Measurements from ENCODE around the gene SLC25A43.
A peak's percentile ranks its signal among the peaks of the same experiment; 100 is the strongest.
"Not testable (repeated sequence)": the region's sequence is repeated elsewhere in the genome, so short reads cannot be mapped to it uniquely, and the experiment has no call there.

Gene SLC25A43

GRCh38 chrX:119424999-119425398 is 25.9 kb downstream of the SLC25A43 start:
- no peaks in the 10 kb centered on the region for H3K27me3 Mint-ChIP-seq
- H3K4me3 Mint-ChIP-seq = no peak overlapping the region
- H3K27ac Mint-ChIP-seq = no peak overlapping the region
- peaks cover 11% of the 10 kb centered on the region for H3K4me1 Mint-ChIP-seq
- H3K9me3 Mint-ChIP-seq = no peaks in the 10 kb centered on the region
- peaks cover 4% of the 10 kb centered on the region for H3K36me3 Mint-ChIP-seq

GRCh38 chrX:119427024-119427794 is 28.1 kb downstream of the SLC25A43 start:
- Mint-ChIP-seq H3K4me3 (peak overlapping the region; percentile 11), H3K9me3 (no peaks in the 10 kb centered on the region), H3K27me3 (no peaks in the 10 kb centered on the region), H3K36me3 (peaks cover 3% of the 10 kb centered on the region), H3K4me1 (peaks cover 11% of the 10 kb centered on the region), H3K27ac (peak overlapping the region; percentile 72)

GRCh38 chrX:119427795-119428185 is 28.7 kb downstream of the SLC25A43 start:
- no peaks in the 10 kb centered on the region for H3K9me3 Mint-ChIP-seq
- H3K27ac Mint-ChIP-seq = no peak overlapping the region
- H3K4me3 Mint-ChIP-seq = no peak overlapping the region
- H3K27me3 Mint-ChIP-seq = no peaks in the 10 kb centered on the region
- peaks cover 11% of the 10 kb centered on the region for H3K4me1 Mint-ChIP-seq
- peaks cover 2% of the 10 kb centered on the region for H3K36me3 Mint-ChIP-seq

- H3K27ac Mint-ChIP-seq = no peak overlapping the region
- no peaks in the 10 kb centered on the region for H3K27me3 Mint-ChIP-seq
- H3K36me3 Mint-ChIP-seq = peaks cover 9% of the 10 kb centered on the region
- no peak overlapping the region for H3K4me3 Mint-ChIP-seq
- peaks cover 11% of the 10 kb centered on the region for H3K4me1 Mint-ChIP-seq
- no peaks in the 10 kb centered on the region for H3K9me3 Mint-ChIP-seq
Observed at GRCh38 chrX:119429471-119429870, 30.3 kb downstream of the SLC25A43 start.

GRCh38 chrX:119441295-119441694 is 42.2 kb downstream of the SLC25A43 start:
- H3K4me1 Mint-ChIP-seq, H3K9me3 Mint-ChIP-seq, H3K27me3 Mint-ChIP-seq, H3K4me3 Mint-ChIP-seq, H3K27ac Mint-ChIP-seq, H3K36me3 Mint-ChIP-seq: not testable (repeated sequence)

- no peak overlapping the region for H3K4me3 Mint-ChIP-seq
- no peaks in the 10 kb centered on the region for H3K36me3 Mint-ChIP-seq
- no peaks in the 10 kb centered on the region for H3K27me3 Mint-ChIP-seq
- H3K4me1 Mint-ChIP-seq = no peaks in the 10 kb centered on the region
- H3K9me3 Mint-ChIP-seq = no peaks in the 10 kb centered on the region
- H3K27ac Mint-ChIP-seq = no peak overlapping the region
Observed at GRCh38 chrX:119442286-119442685, 43.1 kb downstream of the SLC25A43 start.

- H3K36me3 Mint-ChIP-seq = peaks cover 3% of the 10 kb centered on the region
- no peaks in the 10 kb centered on the region for H3K4me1 Mint-ChIP-seq
- H3K27ac Mint-ChIP-seq = no peak overlapping the region
- no peaks in the 10 kb centered on the region for H3K27me3 Mint-ChIP-seq
- H3K4me3 Mint-ChIP-seq = no peak overlapping the region
- no peaks in the 10 kb centered on the region for H3K9me3 Mint-ChIP-seq
Observed at GRCh38 chrX:119453202-119453601, 54.1 kb downstream of the SLC25A43 start.

GRCh38 chrX:119455264-119455663 is 56.1 kb downstream of the SLC25A43 start:
- H3K36me3 Mint-ChIP-seq = peaks cover 3% of the 10 kb centered on the region
- no peaks in the 10 kb centered on the region for H3K9me3 Mint-ChIP-seq
- H3K4me1 Mint-ChIP-seq = no peaks in the 10 kb centered on the region
- no peak overlapping the region for H3K27ac Mint-ChIP-seq
- H3K4me3 Mint-ChIP-seq = no peak overlapping the region
- no peaks in the 10 kb centered on the region for H3K27me3 Mint-ChIP-seq

GRCh38 chrX:119459181-119459580 is 60.0 kb downstream of the SLC25A43 start:
- Mint-ChIP-seq H3K27ac (no peak overlapping the region), H3K27me3 (no peaks in the 10 kb centered on the region), H3K4me3 (no peak overlapping the region), H3K36me3 (no peaks in the 10 kb centered on the region), H3K9me3 (no peaks in the 10 kb centered on the region), H3K4me1 (no peaks in the 10 kb centered on the region)

GRCh38 chrX:119465555-119465954 is 66.4 kb downstream of the SLC25A43 start:
- Mint-ChIP-seq H3K27me3 (no peaks in the 10 kb centered on the region), H3K4me3 (no peak overlapping the region), H3K4me1 (peaks cover 6% of the 10 kb centered on the region), H3K9me3 (no peaks in the 10 kb centered on the region), H3K27ac (no peak overlapping the region), H3K36me3 (no peaks in the 10 kb centered on the region)

- Mint-ChIP-seq H3K4me1 (peaks cover 6% of the 10 kb centered on the region), H3K36me3 (no peaks in the 10 kb centered on the region), H3K27me3 (no peaks in the 10 kb centered on the region), H3K9me3 (no peaks in the 10 kb centered on the region), H3K4me3 (no peak overlapping the region), H3K27ac (no peak overlapping the region)
Observed at GRCh38 chrX:119466970-119467369, 67.8 kb downstream of the SLC25A43 start.

- no peaks in the 10 kb centered on the region for H3K36me3 Mint-ChIP-seq
- no peak overlapping the region for H3K27ac Mint-ChIP-seq
- no peaks in the 10 kb centered on the region for H3K9me3 Mint-ChIP-seq
- peak overlapping the region; percentile 88 for H3K4me3 Mint-ChIP-seq
- H3K4me1 Mint-ChIP-seq = peaks cover 6% of the 10 kb centered on the region
- H3K27me3 Mint-ChIP-seq = no peaks in the 10 kb centered on the region
Observed at GRCh38 chrX:119467433-119467832, 68.3 kb downstream of the SLC25A43 start.

GRCh38 chrX:119467842-119468550 is 68.9 kb downstream of the SLC25A43 start, which contains the start of gene SLC25A5:
Gene SLC25A5, plus strand, starts transcription at chrX:119468444. Its CDS starts 72 bp downstream, at chrX:119468516.
- H3K27ac Mint-ChIP-seq = peak within 1 kb of the TSS; percentile 87
- peak within 1 kb of the TSS; percentile 89 for H3K4me3 Mint-ChIP-seq
- H3K36me3 Mint-ChIP-seq = no peaks in the 10 kb centered on the region
- H3K4me1 Mint-ChIP-seq = peaks cover 6% of the 10 kb centered on the region
- no peaks in the 10 kb centered on the region for H3K9me3 Mint-ChIP-seq
- no peaks in the 10 kb centered on the region for H3K27me3 Mint-ChIP-seq

GRCh38 chrX:119468551-119469312 is 69.6 kb downstream of the SLC25A43 start:
- peak overlapping the region; percentile 87 for H3K27ac Mint-ChIP-seq
- H3K36me3 Mint-ChIP-seq = no peaks in the 10 kb centered on the region
- H3K9me3 Mint-ChIP-seq = no peaks in the 10 kb centered on the region
- peak overlapping the region; percentile 89 for H3K4me3 Mint-ChIP-seq
- peaks cover 6% of the 10 kb centered on the region for H3K4me1 Mint-ChIP-seq
- no peaks in the 10 kb centered on the region for H3K27me3 Mint-ChIP-seq

- peaks cover 6% of the 10 kb centered on the region for H3K4me1 Mint-ChIP-seq
- no peaks in the 10 kb centered on the region for H3K27me3 Mint-ChIP-seq
- peak overlapping the region; percentile 89 for H3K4me3 Mint-ChIP-seq
- peak overlapping the region; percentile 70 for H3K27ac Mint-ChIP-seq
- H3K36me3 Mint-ChIP-seq = no peaks in the 10 kb centered on the region
- H3K9me3 Mint-ChIP-seq = no peaks in the 10 kb centered on the region
Observed at GRCh38 chrX:119469313-119469635, 70.1 kb downstream of the SLC25A43 start.
